Measurements from ENCODE around the gene ATXN1. TPM values are rescaled to one million over a fixed set of nuclear protein-coding genes. Genes with fewer than 3 reads are reported as not detected.
"Not testable (repeated sequence)": the region's sequence is repeated elsewhere in the genome, so short reads cannot be mapped to it uniquely, and the experiment has no call there.

The ATXN1 gene
- total and polyA plus RNA-seq, 2 of the 8 experiments (the other 6 are each of a cell fraction or from before 2014, with no cell fraction given) = 1.6 to 4.0 TPM

GRCh38 chr6:16378360-16378759 is 382.9 kb downstream of the ATXN1 start:
- H2AK5ac ChIP-seq (ENCODE audit: low read depth, low read length); H3K79me1 ChIP-seq (ENCODE audit: low read depth, low read length); FAIRE-seq; H2AFZ ChIP-seq (ENCODE audit: low read length); H3K79me2 ChIP-seq (ENCODE audit: control insufficient read depth in 1 of 2, insufficient read depth in 2 of 2, low read length in 2 of 2); H3K9me3 ChIP-seq (ENCODE audit: insufficient read depth in 2 of 2, low read depth in 1 of 2, low read length in 1 of 2); H3K23ac ChIP-seq (ENCODE audit: insufficient read length); H4K8ac ChIP-seq (ENCODE audit: extremely low read depth, insufficient read depth, low read length); H3K18ac ChIP-seq (ENCODE audit: extremely low read depth, low read length); H2BK5ac ChIP-seq (ENCODE audit: low read depth, low read length); H2BK12ac ChIP-seq (ENCODE audit: low read depth, low read length); H4K20me1 ChIP-seq (replicated peaks in 1 of 2; ENCODE audit: control insufficient read depth in 1 of 2, insufficient read depth in 2 of 2, low read length in 2 of 2); H3K23me2 ChIP-seq (ENCODE audit: low read depth, low read length); H3K4me2 ChIP-seq (ENCODE audit: insufficient read depth in 1 of 2, low read depth in 2 of 2, low read length in 2 of 2); POLR2A ChIA-PET (ENCODE audit: partially characterized antibody); H3K14ac ChIP-seq (ENCODE audit: insufficient read length); H3K56ac ChIP-seq (replicated peaks; ENCODE audit: insufficient read length, low read depth, low read length); H3K4me1 ChIP-seq (replicated peaks in 1 of 4; ENCODE audit: control insufficient read depth in 3 of 4, insufficient read depth in 4 of 4, low read length in 3 of 4); H2BK120ac ChIP-seq (replicated peaks; ENCODE audit: low read depth, low read length); H4K91ac ChIP-seq (replicated peaks; ENCODE audit: insufficient read length, low read length); H2BK20ac ChIP-seq (ENCODE audit: low read length); H3K27ac ChIP-seq (ENCODE audit: low read depth, low read length); H4K5ac ChIP-seq (ENCODE audit: insufficient read length, low read depth, low read length); H2BK15ac ChIP-seq (ENCODE audit: low read length); H3K4ac ChIP-seq (replicated peaks; ENCODE audit: insufficient read length, low read depth, low read length); DNase-seq (ENCODE audit: low read depth in 1 of 2, low spot score in 2 of 2); H3K27me3 ChIP-seq (replicated peaks in 1 of 4; ENCODE audit: control insufficient read depth in 3 of 4, extremely low read depth in 1 of 4, insufficient read depth in 3 of 4, low read length in 3 of 4); H3K9ac ChIP-seq (replicated peaks in 1 of 4; ENCODE audit: extremely low read depth in 1 of 4, low read depth in 3 of 4, low read length in 3 of 4); H3K36me3 ChIP-seq (ENCODE audit: control insufficient read depth in 2 of 4, insufficient read depth in 4 of 4, low read length in 3 of 4); H3K4me3 ChIP-seq (ENCODE audit: extremely low read depth in 1 of 4, insufficient read depth in 2 of 4, low read depth in 3 of 4, low read length in 4 of 4): not testable (repeated sequence)
- CTCF ChIA-PET (ENCODE audit: partially characterized antibody) = interaction anchor here (1.1 to 1.4 kb wide), 2 partner anchors 39 to 46 kb away, joined by 3 to 5 read pairs; no protein-coding TSS in a partner anchor
- WGBS, 2 experiments (ENCODE audit: extremely low coverage in 1 of 2, insufficient coverage in 1 of 2, insufficient read length in 1 of 2, insufficient replicate concordance in 2 of 2, low coverage in 1 of 2, low lambda C conversion rate in 2 of 2, missing lambda C conversion rate in 1 of 2) = 97% methylated on average over 4 of the region's 4 CpGs; no CpG with 5 or more reads in 1 of the 2 experiments
